CD8-positive, alpha-beta memory T cell (primary cell): ENCODE data around the gene LAMTOR2. TPM values are rescaled to one million over a fixed set of nuclear protein-coding genes. Genes with fewer than 3 reads are reported as not detected.
A peak's percentile ranks its signal among the peaks of the same experiment; 100 is the strongest.
"Not testable (repeated sequence)": the region's sequence is repeated elsewhere in the genome, so short reads cannot be mapped to it uniquely, and the experiment has no call there.

Source experiments
- CTCF ChIA-PET: fragments of 350-600 bp; sonication (Branson Sonifier 250); formaldehyde crosslinking; loops from one replicate; lab custom pipeline; 2021; ENCODE audit warnings: antibody characterized with exemption; lab: Charles Lee
- POLR2A ChIA-PET: fragments of 350-600 bp; sonication (Branson Sonifier 250); formaldehyde crosslinking; loops from one replicate; lab custom pipeline; 2021; ENCODE audit warnings: antibody characterized with exemption; lab: Charles Lee
- DNase-seq, 5 donors: peaks; one replicate each; pipeline versions ENCODE4 v3.0.0 to v3.0.0-alpha.2; 2020 to 2022; ENCODE audit warnings: mixed read lengths in 1 of 5
- H3K27ac ChIP-seq: one replicate; pipeline ENCODE4 v1.7.0; 2013; ENCODE audit warnings: low read depth, mild to moderate bottlenecking, low read length, moderate library complexity
- H3K27me3 ChIP-seq: 2 replicates; pipeline ENCODE4 v1.7.0; 2013; ENCODE audit warnings: low read length, mild to moderate bottlenecking; ENCODE audit not compliant: insufficient read depth, poor library complexity, severe bottlenecking
- H3K36me3 ChIP-seq: 2 replicates; pipeline ENCODE4 v1.7.0; 2013; ENCODE audit warnings: mild to moderate bottlenecking, low read length, moderate library complexity; ENCODE audit not compliant: insufficient read depth
- H3K4me1 ChIP-seq: 2 replicates; pipeline ENCODE4 v1.7.0; 2013; ENCODE audit warnings: mild to moderate bottlenecking, low read length, moderate library complexity; ENCODE audit not compliant: insufficient read depth
- H3K4me3 ChIP-seq: 2 replicates; pipeline ENCODE4 v1.7.0; 2013; ENCODE audit warnings: mild to moderate bottlenecking, low read length
- H3K9me3 ChIP-seq: 2 replicates; pipeline ENCODE4 v1.7.0; 2013; ENCODE audit warnings: mild to moderate bottlenecking, low read length
- H3K27ac Mint-ChIP-seq, 8 donors: one replicate each; pipeline ENCODE4 v1.8.0; 2020 to 2021; ENCODE audit warnings: mixed read lengths in 8 of 8, mild to moderate bottlenecking in 6 of 8, inconsistent platforms in 3 of 8, moderate library complexity in 3 of 8
- H3K27me3 Mint-ChIP-seq, 2 donors: one replicate each; pipeline ENCODE4 v1.8.0; 2020 to 2021; ENCODE audit warnings: mixed read lengths in 2 of 2, mild to moderate bottlenecking in 1 of 2, moderate library complexity in 1 of 2
- H3K36me3 Mint-ChIP-seq, 3 donors: one replicate each; pipeline ENCODE4 v1.8.0; 2020 to 2021; ENCODE audit warnings: mixed read lengths in 3 of 3, inconsistent platforms in 1 of 3, mild to moderate bottlenecking in 1 of 3
- H3K4me1 Mint-ChIP-seq, 3 donors: one replicate each; pipeline ENCODE4 v1.8.0; 2020 to 2021; ENCODE audit warnings: mixed read lengths in 3 of 3, inconsistent platforms in 1 of 3, mild to moderate bottlenecking in 1 of 3
- H3K4me3 Mint-ChIP-seq, 7 donors: one replicate each; pipeline ENCODE4 v1.8.0; 2020 to 2021; ENCODE audit warnings: mixed read lengths in 7 of 7, mild to moderate bottlenecking in 6 of 7, moderate library complexity in 4 of 7, inconsistent platforms in 2 of 7
- H3K9me3 Mint-ChIP-seq, 5 donors: one replicate each; pipeline ENCODE4 v1.8.0; 2020 to 2022; ENCODE audit warnings: mixed read lengths in 5 of 5, mild to moderate bottlenecking in 3 of 5, moderate library complexity in 2 of 5, inconsistent platforms in 1 of 5
- polyA plus RNA-seq: library from polyadenylated mRNA; unstranded; fragments of 300-500 nt; fragmentation: Illumina TruSeq; gene quantifications from one replicate; pipeline ENCODE4 v1.2.3, GENCODE V29; 2021
- total RNA-seq, 2 experiments: library from RNA; stranded (reverse); gene quantifications; one replicate each; pipeline ENCODE4 v1.2.3, GENCODE V29; 2021

LAMTOR2 gene
- total and polyA plus RNA-seq, 3 experiments from 2014 or later: 61.9 to 134 (median 67.4) TPM

GRCh38 chr1:156065212-156065611 lies 10.6 kb downstream of the LAMTOR2 start:
- Histone ChIP-seq H3K36me3 (no peaks in the 10 kb centered on the region), H3K4me3 (no peak overlapping the region), H3K9me3 (no peaks in the 10 kb centered on the region), H3K27me3 (no peaks in the 10 kb centered on the region), H3K4me1 (no peaks in the 10 kb centered on the region), H3K27ac (no peak overlapping the region)
- Mint-ChIP-seq H3K36me3 (no peaks in the 10 kb centered on the region), H3K4me3 (peak overlapping the region in 1 of 7 donors; percentile 1), H3K27me3 (no peaks in the 10 kb centered on the region), H3K4me1 (peaks cover 3 to 7% (median 5%) of the 10 kb centered on the region in 3 donors), H3K9me3 (no peaks in the 10 kb centered on the region), H3K27ac (peak overlapping the region in 3 of 8 donors; percentile 18 to 64 (median 41))
- ChIA-PET CTCF (interaction anchor here (0.9 to 2.1 kb wide), 5 partner anchors 16 to 127 kb away, joined by 3 to 6 read pairs (median 3); no protein-coding TSS in a partner anchor), POLR2A (no interaction called here)
- DNase-seq: no peak

- Mint-ChIP-seq H3K36me3 (no peaks in the 10 kb centered on the region), H3K27ac (peak overlapping the region in 1 of 8 donors; percentile 33), H3K27me3 (no peaks in the 10 kb centered on the region), H3K4me3 (no peak overlapping the region), H3K4me1 (peaks cover 3 to 7% (median 5%) of the 10 kb centered on the region in 3 donors), H3K9me3 (no peaks in the 10 kb centered on the region)
- Histone ChIP-seq H3K4me3 (no peak overlapping the region), H3K36me3 (no peaks in the 10 kb centered on the region), H3K27me3 (no peaks in the 10 kb centered on the region), H3K27ac (no peak overlapping the region), H3K4me1 (no peaks in the 10 kb centered on the region), H3K9me3 (no peaks in the 10 kb centered on the region)
- CTCF ChIA-PET: interaction anchor here (0.9 to 2.1 kb wide), 12 partner anchors 16 to 174 kb away, joined by 3 to 7 read pairs (median 3); partner anchors contain the start of gene KHDC4
- no peak for DNase-seq
- POLR2A ChIA-PET: no interaction called here
Observed at GRCh38 chr1:156065871-156066270, 11.3 kb downstream of the LAMTOR2 start.

GRCh38 chr1:156067262-156067661 lies 12.7 kb downstream of the LAMTOR2 start:
- no peaks in the 10 kb centered on the region for H3K9me3 Mint-ChIP-seq
- POLR2A ChIA-PET: no interaction called here

GRCh38 chr1:156069490-156070455 lies 15.2 kb downstream of the LAMTOR2 start:
- Histone ChIP-seq H3K36me3 (no peaks in the 10 kb centered on the region), H3K4me1 (no peaks in the 10 kb centered on the region), H3K27ac (no peak overlapping the region), H3K4me3 (no peak overlapping the region), H3K9me3 (no peaks in the 10 kb centered on the region), H3K27me3 (no peaks in the 10 kb centered on the region)
- H3K9me3 Mint-ChIP-seq: no peaks in the 10 kb centered on the region
- H3K27ac Mint-ChIP-seq: no peak overlapping the region
- H3K4me1 Mint-ChIP-seq: peaks cover 3 to 7% (median 5%) of the 10 kb centered on the region in 3 donors
- H3K27me3 Mint-ChIP-seq: peaks cover 3% of the 10 kb centered on the region in 2 donors
- ChIA-PET POLR2A (no interaction called here), CTCF (no interaction called here)
- no peaks in the 10 kb centered on the region for H3K36me3 Mint-ChIP-seq
- no peak overlapping the region for H3K4me3 Mint-ChIP-seq
- DNase-seq: no peak

More at GRCh38 chr1:156067262-156067661, 12.7 kb downstream of the LAMTOR2 start:
- DNase-seq: no peak
- peaks cover 3% of the 10 kb centered on the region in 2 donors for H3K27me3 Mint-ChIP-seq
- Histone ChIP-seq H3K4me3 (no peak overlapping the region), H3K9me3 (no peaks in the 10 kb centered on the region), H3K36me3 (no peaks in the 10 kb centered on the region), H3K4me1 (no peaks in the 10 kb centered on the region), H3K27me3 (no peaks in the 10 kb centered on the region), H3K27ac (no peak overlapping the region)
- peaks cover 3 to 7% (median 5%) of the 10 kb centered on the region in 3 donors for H3K4me1 Mint-ChIP-seq
- CTCF ChIA-PET: interaction anchor here (1.2 to 1.4 kb wide), 4 partner anchors 63 to 137 kb away, joined by 3 to 7 read pairs (median 4); partner anchors contain the start of gene KHDC4
- H3K36me3 Mint-ChIP-seq: no peaks in the 10 kb centered on the region
- H3K4me3 Mint-ChIP-seq: no peak overlapping the region
- peak overlapping the region in 2 of 8 donors; percentile 7 to 24 for H3K27ac Mint-ChIP-seq

- H3K27ac Mint-ChIP-seq: no peak overlapping the region
- peaks cover 3 to 10% (median 5%) of the 10 kb centered on the region in 3 donors for H3K4me1 Mint-ChIP-seq
- H3K4me3 Mint-ChIP-seq: no peak overlapping the region
- no peak for DNase-seq
- no peaks in the 10 kb centered on the region for H3K27me3 ChIP-seq
- no peaks in the 10 kb centered on the region for H3K36me3 Mint-ChIP-seq
- H3K9me3 ChIP-seq: no peaks in the 10 kb centered on the region
- peaks cover 4 to 8% of the 10 kb centered on the region in 2 donors for H3K27me3 Mint-ChIP-seq
- H3K36me3 ChIP-seq: no peaks in the 10 kb centered on the region
- H3K9me3 Mint-ChIP-seq: no peaks in the 10 kb centered on the region
- H3K4me3 ChIP-seq: no peak overlapping the region
- POLR2A ChIA-PET: no interaction called here
- H3K27ac ChIP-seq: no peak overlapping the region
- H3K4me1 ChIP-seq: no peaks in the 10 kb centered on the region
- CTCF ChIA-PET: no interaction called here
Observed at GRCh38 chr1:156070548-156070947, 16.0 kb downstream of the LAMTOR2 start.

GRCh38 chr1:156071332-156071816 lies 16.8 kb downstream of the LAMTOR2 start:
- H3K9me3 ChIP-seq, H3K36me3 ChIP-seq, DNase-seq, H3K27ac Mint-ChIP-seq, H3K27ac ChIP-seq, H3K27me3 ChIP-seq, H3K4me1 Mint-ChIP-seq, POLR2A ChIA-PET, H3K36me3 Mint-ChIP-seq, H3K4me3 Mint-ChIP-seq, H3K9me3 Mint-ChIP-seq, H3K4me1 ChIP-seq, H3K4me3 ChIP-seq: not testable (repeated sequence)
- H3K27me3 Mint-ChIP-seq: peaks cover 4 to 11% of the 10 kb centered on the region in 2 donors
- CTCF ChIA-PET: interaction anchor here (0.6 kb wide), 1 partner anchor 184 kb away, joined by 3 read pairs; no protein-coding TSS in a partner anchor

- H3K27me3 ChIP-seq: no peaks in the 10 kb centered on the region
- H3K36me3 Mint-ChIP-seq: no peaks in the 10 kb centered on the region
- ChIA-PET CTCF (interaction anchor here (0.6 kb wide), 1 partner anchor 184 kb away, joined by 3 read pairs; no protein-coding TSS in a partner anchor), POLR2A (interaction anchor here (0.5 kb wide), 1 partner anchor 10 kb away, joined by 4 read pairs; no protein-coding TSS in a partner anchor)
- H3K36me3 ChIP-seq: no peaks in the 10 kb centered on the region
- no peak for DNase-seq
- peaks cover 0 to 6% (median 0%) of the 10 kb centered on the region in 3 donors for H3K4me1 Mint-ChIP-seq
- H3K9me3 Mint-ChIP-seq: no peaks in the 10 kb centered on the region
- no peak overlapping the region for H3K27ac Mint-ChIP-seq
- H3K9me3 ChIP-seq: no peaks in the 10 kb centered on the region
- no peaks in the 10 kb centered on the region for H3K4me1 ChIP-seq
- peaks cover 4 to 11% of the 10 kb centered on the region in 2 donors for H3K27me3 Mint-ChIP-seq
- no peak overlapping the region for H3K4me3 Mint-ChIP-seq
- no peak overlapping the region for H3K27ac ChIP-seq
- H3K4me3 ChIP-seq: no peak overlapping the region
Observed at GRCh38 chr1:156072251-156072650, 17.7 kb downstream of the LAMTOR2 start.
